GM19324 (cell line): ENCODE results near the gene RNU6-1.

Source experiments
- ATAC-seq: cut with Tn5 transposase; IDR thresholded peaks from one replicate; pipeline ENCODE4 v1.9.1; 2021; ENCODE audit warnings: mild to moderate bottlenecking, moderate library complexity; ENCODE audit not compliant: unreplicated experiment, low FRiP score

The RNU6-1 gene

GRCh38 chr15:67822537-67823313 is 17.1 kb downstream of the RNU6-1 start:
- no peak for ATAC-seq

DNA sequence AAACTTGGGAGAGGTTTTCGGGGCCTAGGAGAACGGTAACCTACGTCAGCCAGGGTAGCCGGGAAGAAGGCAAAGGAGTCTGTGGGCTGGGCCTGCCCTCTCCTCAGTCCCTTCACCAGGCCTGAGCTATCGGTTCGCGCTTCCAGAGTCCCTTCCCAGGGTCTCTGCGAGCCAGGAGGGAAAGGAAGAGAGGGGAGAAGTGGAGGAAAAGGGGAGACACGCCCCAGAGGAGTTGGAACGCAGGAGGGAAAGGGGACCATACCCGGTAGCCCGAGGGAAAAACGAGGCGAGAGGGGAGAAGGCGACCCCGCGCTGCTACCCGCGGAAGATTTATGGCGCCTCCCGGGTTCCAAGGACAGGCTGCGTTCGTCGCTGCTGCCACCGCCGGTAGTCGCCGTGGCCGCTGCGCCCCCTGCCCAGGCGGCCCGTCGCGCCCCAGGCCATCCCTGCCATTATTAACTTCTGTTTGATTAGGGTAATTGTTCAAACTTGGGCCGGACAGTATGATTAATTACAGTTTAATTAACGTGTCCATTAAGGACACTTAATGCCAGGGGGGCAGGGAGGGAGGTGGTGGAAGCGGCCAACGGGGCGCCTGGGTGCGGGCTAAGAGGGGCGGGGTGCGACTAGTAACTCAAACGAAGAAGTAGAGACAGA is 17.9 kb downstream of the RNU6-1 start:
- no peak for ATAC-seq

- ATAC-seq: no peak
Measured at GRCh38 chr15:67820992-67821783, 18.7 kb downstream of the RNU6-1 start.

GRCh38 chr15:67820122-67820991 is 19.5 kb downstream of the RNU6-1 start:
- ATAC-seq: no peak

DNA sequence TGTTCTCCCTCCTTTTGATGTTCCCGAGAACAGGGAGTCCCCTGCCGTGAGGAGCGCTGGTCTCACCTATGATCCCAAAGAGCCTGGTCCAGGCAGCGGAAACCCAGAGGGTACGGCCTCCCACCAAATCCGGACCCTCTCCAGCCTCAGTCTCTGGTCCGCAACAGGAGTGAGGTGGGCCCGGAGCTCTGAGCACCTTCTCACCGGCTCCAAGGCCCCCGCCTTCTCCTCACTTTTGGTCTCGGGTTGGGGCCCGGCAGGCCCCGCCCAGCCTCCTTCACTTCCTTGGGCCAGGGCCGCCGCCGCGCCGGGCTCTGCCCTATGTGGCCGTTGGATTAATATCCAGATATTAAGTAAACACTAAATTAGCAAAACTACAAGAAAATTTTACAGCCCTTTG is 20.2 kb downstream of the RNU6-1 start:
- ATAC-seq: no peak

- no peak for ATAC-seq
Measured at GRCh38 chr15:67818464-67818863, 21.4 kb downstream of the RNU6-1 start.

DNA sequence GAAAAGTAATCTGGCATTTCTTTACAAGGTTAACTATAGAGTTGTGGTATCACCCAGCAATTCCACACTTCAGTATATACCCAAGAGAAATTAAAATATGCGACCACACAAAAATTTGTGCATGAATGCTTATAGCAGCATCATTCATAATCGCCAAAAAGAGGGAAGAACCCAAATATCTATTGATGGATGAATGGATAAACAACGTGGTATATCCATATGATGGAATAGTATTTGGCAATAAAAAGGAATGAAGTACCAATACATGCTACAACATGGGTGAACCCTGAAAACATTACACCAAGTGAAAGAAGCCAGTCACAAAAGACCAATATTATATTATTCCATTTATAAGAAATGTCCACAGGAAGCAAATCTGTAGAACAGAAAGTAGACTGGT is 23.2 kb downstream of the RNU6-1 start:
- no peak for ATAC-seq

DNA sequence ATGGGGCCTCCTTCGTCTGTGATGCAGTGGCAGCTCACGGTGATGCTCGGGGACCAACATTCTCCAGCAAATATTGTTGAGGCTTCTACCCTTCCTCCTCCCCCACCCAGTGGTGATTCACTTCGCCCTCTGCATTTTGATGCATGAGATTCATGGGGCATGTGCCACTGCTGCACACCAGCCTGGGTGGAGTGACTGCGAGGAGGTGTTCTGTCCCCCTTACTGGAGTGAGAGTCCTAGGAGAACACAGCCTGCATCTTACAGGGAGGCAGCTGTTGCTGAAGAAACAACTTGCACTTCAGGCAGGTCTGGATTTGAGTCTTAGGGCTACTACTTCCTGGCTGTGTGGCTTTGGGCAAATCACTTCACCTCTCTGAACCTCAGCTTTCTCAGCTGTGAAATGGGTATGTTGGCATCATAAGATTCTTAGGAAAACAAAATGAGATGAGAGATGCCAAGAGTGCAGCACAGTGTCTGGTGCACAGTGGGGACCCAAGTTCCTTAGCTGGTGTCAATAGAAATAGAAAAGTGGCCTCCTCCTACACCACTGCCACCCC is 24.7 kb downstream of the RNU6-1 start:
- ATAC-seq: no peak

- ATAC-seq: no peak
Measured at GRCh38 chr15:67813104-67813634, 26.7 kb downstream of the RNU6-1 start.

DNA sequence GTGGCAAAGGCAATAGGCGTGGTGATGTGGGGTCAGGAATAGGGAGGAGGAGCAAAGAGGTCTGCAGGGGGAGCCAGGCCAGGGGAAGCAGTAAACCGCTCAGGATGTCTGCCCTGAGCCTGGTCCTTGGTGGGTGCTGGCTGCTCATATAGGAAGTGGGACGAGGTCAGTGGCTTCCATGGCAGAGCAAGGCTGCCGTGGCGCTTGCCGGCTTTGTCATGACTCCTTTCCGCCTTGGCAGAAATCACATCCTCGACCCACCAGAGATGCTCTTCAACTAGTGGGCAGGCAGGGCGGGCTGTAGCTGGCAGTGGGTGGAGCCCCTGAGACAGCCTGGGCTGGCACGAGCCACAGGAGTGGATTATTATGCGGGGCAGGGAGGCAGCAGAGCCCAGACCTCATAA is 27.6 kb downstream of the RNU6-1 start:
- ATAC-seq: no peak

- ATAC-seq: no peak
Measured at GRCh38 chr15:67809866-67810265, 30.0 kb downstream of the RNU6-1 start.

- no peak for ATAC-seq
Measured at GRCh38 chr15:67809441-67809840, 30.4 kb downstream of the RNU6-1 start.

- ATAC-seq: no peak
Measured at GRCh38 chr15:67808821-67809220, 31.0 kb downstream of the RNU6-1 start.

DNA sequence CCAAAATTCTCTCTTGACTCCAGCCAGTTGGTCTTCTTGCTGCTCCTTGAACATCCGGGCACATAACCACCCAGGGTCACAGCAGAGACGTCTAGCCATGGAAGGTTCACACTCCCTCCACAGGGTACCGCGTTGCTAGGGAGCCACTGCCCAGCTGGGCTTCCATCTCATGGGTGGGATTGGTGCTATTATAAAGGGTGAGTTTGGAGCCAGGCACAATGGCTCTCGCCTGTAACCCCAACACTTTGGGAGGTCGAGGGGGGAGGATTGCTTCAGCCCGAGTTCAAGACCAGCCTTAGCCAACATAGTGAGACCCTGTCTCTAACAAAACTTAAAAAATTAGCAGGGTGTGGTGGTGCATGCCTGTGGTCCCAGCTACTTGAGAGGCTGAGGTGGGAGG is 32.0 kb downstream of the RNU6-1 start:
- ATAC-seq: no peak

GRCh38 chr15:67807141-67807540 is 32.7 kb downstream of the RNU6-1 start:
- no peak for ATAC-seq

DNA sequence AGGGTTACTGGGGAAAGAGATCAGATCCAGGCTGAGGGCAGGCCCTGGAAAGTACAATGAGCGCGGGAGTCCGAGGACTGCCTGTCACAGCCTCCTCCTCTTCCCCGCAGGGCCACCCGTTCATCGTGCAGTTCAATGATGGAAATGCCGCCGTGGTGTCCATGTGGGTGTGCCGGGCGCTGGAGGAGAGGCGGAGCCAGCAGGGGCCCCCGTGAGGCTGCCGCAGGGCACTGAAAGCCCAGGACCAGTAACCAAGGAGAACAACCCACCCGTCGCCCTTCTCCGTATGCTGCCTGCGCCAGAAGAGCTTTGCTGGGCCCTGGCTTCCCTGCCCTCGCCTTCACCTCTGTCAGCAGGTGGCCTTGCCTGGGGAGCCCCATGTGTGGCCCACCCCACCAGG is 33.3 kb downstream of the RNU6-1 start:
- ATAC-seq: no peak

GRCh38 chr15:67805666-67806516 is 34.0 kb downstream of the RNU6-1 start:
- ATAC-seq: no peak

- no peak for ATAC-seq
Measured at GRCh38 chr15:67805008-67805665, 34.7 kb downstream of the RNU6-1 start.
